NB4 (cell line): ENCODE data around the gene KSR1.

Experiments
- MAX ChIP-seq: IDR thresholded peaks from 2 replicates; pipeline ENCODE4 v1.6.1; 2011; ENCODE audit warnings: low read depth, low read length
- MYC ChIP-seq: IDR thresholded peaks from 2 replicates; pipeline ENCODE4 v1.6.1; 2011; ENCODE audit warnings: low read depth, low read length
- POLR2A ChIP-seq: IDR thresholded peaks from 2 replicates; pipeline ENCODE4 v1.6.1; 2011; ENCODE audit warnings: mild to moderate bottlenecking; ENCODE audit not compliant: insufficient read length; ENCODE audit errors: extremely low read depth
- TF ChIP-seq, protein P1 (sequence below): IDR thresholded peaks from one replicate; pipeline ENCODE4 v1.5.1; 2012; ENCODE audit warnings: low read depth, low read length

DNA sequence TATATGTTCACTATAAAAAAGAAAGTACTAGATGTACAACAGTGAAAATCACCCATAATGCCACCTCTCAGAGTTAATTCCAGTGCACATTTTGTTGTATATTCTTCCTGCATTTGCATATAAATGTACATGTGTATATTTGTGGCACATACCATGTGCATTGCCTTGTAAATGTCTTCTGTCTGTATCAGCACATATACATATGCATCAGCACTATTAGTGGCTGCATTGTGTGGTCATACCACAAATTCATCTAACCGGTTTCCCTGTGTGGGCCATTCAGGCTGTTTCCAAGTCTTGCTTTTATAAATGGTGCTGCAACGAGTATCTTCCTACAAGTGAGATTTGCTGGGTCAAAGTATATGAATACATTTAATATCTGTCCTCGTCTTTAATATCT, 6.5 kb downstream of the KSR1 start:
- TF ChIP-seq, protein P1, sequence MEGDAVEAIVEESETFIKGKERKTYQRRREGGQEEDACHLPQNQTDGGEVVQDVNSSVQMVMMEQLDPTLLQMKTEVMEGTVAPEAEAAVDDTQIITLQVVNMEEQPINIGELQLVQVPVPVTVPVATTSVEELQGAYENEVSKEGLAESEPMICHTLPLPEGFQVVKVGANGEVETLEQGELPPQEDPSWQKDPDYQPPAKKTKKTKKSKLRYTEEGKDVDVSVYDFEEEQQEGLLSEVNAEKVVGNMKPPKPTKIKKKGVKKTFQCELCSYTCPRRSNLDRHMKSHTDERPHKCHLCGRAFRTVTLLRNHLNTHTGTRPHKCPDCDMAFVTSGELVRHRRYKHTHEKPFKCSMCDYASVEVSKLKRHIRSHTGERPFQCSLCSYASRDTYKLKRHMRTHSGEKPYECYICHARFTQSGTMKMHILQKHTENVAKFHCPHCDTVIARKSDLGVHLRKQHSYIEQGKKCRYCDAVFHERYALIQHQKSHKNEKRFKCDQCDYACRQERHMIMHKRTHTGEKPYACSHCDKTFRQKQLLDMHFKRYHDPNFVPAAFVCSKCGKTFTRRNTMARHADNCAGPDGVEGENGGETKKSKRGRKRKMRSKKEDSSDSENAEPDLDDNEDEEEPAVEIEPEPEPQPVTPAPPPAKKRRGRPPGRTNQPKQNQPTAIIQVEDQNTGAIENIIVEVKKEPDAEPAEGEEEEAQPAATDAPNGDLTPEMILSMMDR = no peak
- TF ChIP-seq POLR2A (no peak), MYC (no peak), MAX (no peak)
